Suprapubic skin (tissue), 4 donors: ENCODE data around the gene RPS24. TPM values are rescaled to one million over a fixed set of nuclear protein-coding genes. Genes with fewer than 3 reads are reported as not detected.

Experiments used
- DNase-seq, 2 donors: peaks; one replicate each; pipeline ENCODE4 v3.0.0-alpha.2; 2019; ENCODE audit warnings: low spot score in 2 of 2
- H3K27ac ChIP-seq: fragments of 200-600 bp; sonication (generic); one replicate; pipeline ENCODE4 v1.5.1; 2019
- H3K27me3 ChIP-seq: fragments of 200-600 bp; sonication (generic); one replicate; pipeline ENCODE4 v1.5.1; 2019
- H3K36me3 ChIP-seq: fragments of 200-600 bp; sonication (generic); one replicate; pipeline ENCODE4 v1.5.1; 2019
- H3K4me1 ChIP-seq: fragments of 200-600 bp; sonication (generic); one replicate; pipeline ENCODE4 v1.5.1; 2019
- H3K4me3 ChIP-seq: fragments of 200-600 bp; sonication (generic); one replicate; pipeline ENCODE4 v1.5.1; 2019; ENCODE audit warnings: mild to moderate bottlenecking
- H3K9me3 ChIP-seq: fragments of 200-600 bp; sonication (generic); one replicate; pipeline ENCODE4 v1.5.1; 2019
- CTCF ChIP-seq, 2 donors: fragments of 200-600 bp in 1 of 2; fragments of 450-650 bp in 1 of 2; sonication (generic) in 1 of 2; IDR thresholded peaks; one replicate each; pipeline ENCODE4 v1.5.1; 2016 to 2019; ENCODE audit warnings: antibody characterized with exemption in 2 of 2, mild to moderate bottlenecking in 1 of 2, moderate library complexity in 1 of 2
- EP300 ChIP-seq: sonication (generic); formaldehyde crosslinking; IDR thresholded peaks from one replicate; pipeline ENCODE4 v1.6.1; 2017; ENCODE audit warnings: antibody characterized with exemption
- POLR2A ChIP-seq, 2 donors: fragments of 450-650 bp; IDR thresholded peaks; one replicate each; pipeline ENCODE4 v1.6.1; 2017; ENCODE audit warnings: antibody characterized with exemption in 2 of 2, mild to moderate bottlenecking in 2 of 2, moderate library complexity in 2 of 2
- POLR2AphosphoS5 ChIP-seq, 3 donors: sonication (generic); formaldehyde crosslinking; IDR thresholded peaks; one replicate each; pipeline ENCODE4 v1.6.1; 2017; ENCODE audit warnings: antibody characterized with exemption in 3 of 3
- WGBS: methylation state at CpG from one replicate; pipeline ENCODE4 v1.1.5; 2018; 5-methylcytosine and 5-hydroxymethylcytosine counted together
- total RNA-seq, 4 donors: library from RNA; depleted of rRNA; stranded (reverse); fragments of >200 nt; gene quantifications; one replicate each; pipeline ENCODE4 v1.1.0, GENCODE V29; 2016

Gene RPS24
- total RNA-seq, 4 donors from 2014 or later: 1,912 to 3,227 (median 3,162) TPM

- peak overlapping the region; percentile 74 for H3K27ac ChIP-seq
- peaks cover 29% of the 10 kb centered on the region for H3K4me1 ChIP-seq
- 38% methylated on average over 35 of the region's 36 CpGs for WGBS
- H3K4me3 ChIP-seq: peak overlapping the region; percentile 87
- no peak for DNase-seq
- no peak for TF ChIP-seq POLR2AphosphoS5 (IDR thresholded peaks at IDR 0.05)
- no peak for TF ChIP-seq EP300
- TF ChIP-seq POLR2A (IDR thresholded peaks at IDR 0.05): no peak
- peaks cover 25% of the 10 kb centered on the region for H3K36me3 ChIP-seq
- H3K9me3 ChIP-seq: no peaks in the 10 kb centered on the region
- H3K27me3 ChIP-seq: no peaks in the 10 kb centered on the region
Observed at GRCh38 chr10:78028438-78029268, 5.0 kb upstream of the RPS24 start.

GRCh38 chr10:78029269-78030226 lies 4.1 kb upstream of the RPS24 start, which contains the start of gene POLR3A:
POLR3A (minus strand) TSS chr10:78029515; CDS start chr10:78029407, 108 bp downstream.
- H3K36me3 ChIP-seq: peaks cover 16% of the 10 kb centered on the region
- TF ChIP-seq EP300 (no peak), CTCF (IDR thresholded peaks at IDR 0.05) (peak; percentile 59 to 74), POLR2AphosphoS5 (IDR thresholded peaks at IDR 0.05) (peak in 2 of 3 donors; percentile 82 to 95), POLR2A (IDR thresholded peaks at IDR 0.05) (peak in 1 of 2 donors; percentile 20)
- under 1% methylated on average over 35 of the region's 35 CpGs for WGBS
- H3K4me1 ChIP-seq: peaks cover 32% of the 10 kb centered on the region
- DNase-seq: peak; percentile 97 to 98
- H3K4me3 ChIP-seq: peak within 1 kb of the TSS; percentile 87
- H3K9me3 ChIP-seq: no peaks in the 10 kb centered on the region
- H3K27ac ChIP-seq: peak within 1 kb of the TSS; percentile 74
- H3K27me3 ChIP-seq: no peaks in the 10 kb centered on the region

- H3K9me3 ChIP-seq: no peaks in the 10 kb centered on the region
- H3K27ac ChIP-seq: peak overlapping the region; percentile 18
- no peak for DNase-seq
- TF ChIP-seq POLR2A (IDR thresholded peaks at IDR 0.05) (no peak), EP300 (no peak), CTCF (IDR thresholded peaks at IDR 0.05) (no peak), POLR2AphosphoS5 (IDR thresholded peaks at IDR 0.05) (no peak)
- WGBS: 0% methylated on average over 4 of the region's 4 CpGs
- peaks cover 30% of the 10 kb centered on the region for H3K36me3 ChIP-seq
- no peaks in the 10 kb centered on the region for H3K27me3 ChIP-seq
- peak overlapping the region; percentile 78 for H3K4me3 ChIP-seq
- H3K4me1 ChIP-seq: peaks cover 53% of the 10 kb centered on the region
Observed at GRCh38 chr10:78033387-78033636, 351 bp upstream of the RPS24 start.

- peaks cover 50% of the 10 kb centered on the region for H3K4me1 ChIP-seq
- H3K4me3 ChIP-seq: peak overlapping the region; percentile 78
- H3K9me3 ChIP-seq: no peaks in the 10 kb centered on the region
- H3K36me3 ChIP-seq: peaks cover 46% of the 10 kb centered on the region
- TF ChIP-seq CTCF (IDR thresholded peaks at IDR 0.05): no peak
- TF ChIP-seq POLR2A (IDR thresholded peaks at IDR 0.05): no peak
- no peak for TF ChIP-seq EP300
- no peak for TF ChIP-seq POLR2AphosphoS5 (IDR thresholded peaks at IDR 0.05)
- no peak overlapping the region for H3K27ac ChIP-seq
- H3K27me3 ChIP-seq: no peaks in the 10 kb centered on the region
- 86% methylated on average over 5 of the region's 5 CpGs for WGBS
- no peak for DNase-seq
Observed at GRCh38 chr10:78035025-78035424, 1.4 kb downstream of the RPS24 start.

- no peak for DNase-seq
- H3K9me3 ChIP-seq: no peaks in the 10 kb centered on the region
- no peak overlapping the region for H3K4me3 ChIP-seq
- H3K27ac ChIP-seq: no peak overlapping the region
- TF ChIP-seq POLR2AphosphoS5 (IDR thresholded peaks at IDR 0.05): no peak
- no peak for TF ChIP-seq CTCF (IDR thresholded peaks at IDR 0.05)
- no peak for TF ChIP-seq POLR2A (IDR thresholded peaks at IDR 0.05)
- no peak for TF ChIP-seq EP300
- H3K27me3 ChIP-seq: no peaks in the 10 kb centered on the region
- H3K36me3 ChIP-seq: peaks cover 50% of the 10 kb centered on the region
- whole genome bisulfite sequencing: 84% methylated on average over 5 of the region's 5 CpGs
- H3K4me1 ChIP-seq: peaks cover 48% of the 10 kb centered on the region
Observed at GRCh38 chr10:78035437-78035836, 1.8 kb downstream of the RPS24 start.
